ENCODE measurements around the gene GBX2.

The GBX2 gene

DNA sequence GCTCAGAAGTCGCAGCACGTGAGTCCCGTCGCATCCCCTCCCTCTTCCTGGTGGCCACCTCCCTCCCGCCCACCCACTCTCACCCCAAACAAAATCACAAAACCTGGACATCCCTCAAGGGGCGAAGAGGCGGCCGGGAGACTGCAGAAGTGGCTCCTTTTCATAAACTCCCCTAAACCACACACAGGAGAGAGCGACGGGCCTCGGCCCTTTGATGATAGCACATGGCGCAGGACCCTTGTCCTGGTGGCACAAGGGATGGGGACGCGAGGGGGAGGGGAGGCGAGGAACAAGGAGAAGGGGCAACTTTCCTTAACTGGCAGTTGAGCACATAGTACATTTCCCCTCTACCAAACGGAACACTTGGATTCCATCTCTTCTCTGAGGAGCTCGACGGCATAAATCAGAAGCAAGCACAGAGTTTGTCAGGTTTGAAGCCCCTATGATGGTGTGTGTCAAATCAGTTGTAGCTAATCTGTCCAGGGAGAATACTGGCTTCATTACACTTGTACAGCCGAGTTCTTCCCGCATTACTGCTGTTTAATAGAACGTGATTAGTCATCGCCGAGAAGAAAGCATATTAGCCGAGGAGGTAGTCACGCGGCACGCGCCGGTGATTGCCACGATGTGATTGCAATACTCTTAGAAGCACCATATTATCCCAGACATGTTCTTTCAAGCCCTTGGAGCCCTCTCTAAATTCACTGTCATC is 43.8 kb downstream of the GBX2 start:
- CTCF ChIA-PET: no interaction called here
- H3K4me1 ChIP-seq (ENCODE audit: control extremely low read depth in 1 of 4, control insufficient read depth in 4 of 4, insufficient read depth in 4 of 4, low read length in 3 of 4): no peaks in the 10 kb centered on the region
- H3K27ac ChIP-seq (ENCODE audit: insufficient read depth in 1 of 2, low read depth in 1 of 2, low read length in 2 of 2, poor library complexity in 1 of 2, severe bottlenecking in 2 of 2): no peak overlapping the region
- H3K36me3 ChIP-seq (ENCODE audit: control insufficient read depth in 4 of 4, insufficient read depth in 4 of 4, low read length in 3 of 4): no peaks in the 10 kb centered on the region
- H3K4me3 ChIP-seq (ENCODE audit: control insufficient read depth in 1 of 7, extremely low read depth in 1 of 7, insufficient read depth in 4 of 7, low read depth in 2 of 7, low read length in 6 of 7): no peak overlapping the region
- 96% methylated on average over 13 of the region's 30 CpGs for WGBS (ENCODE audit: insufficient coverage)
- POLR2A ChIA-PET: no interaction called here
- no peaks in the 10 kb centered on the region for H3K9me3 ChIP-seq (ENCODE audit: control extremely low read depth in 1 of 5, control insufficient read depth in 4 of 5, insufficient read depth in 2 of 5, low read depth in 1 of 5, low read length in 4 of 5)
- H3K27me3 ChIP-seq (replicated peaks in 2 of 5; ENCODE audit: control insufficient read depth in 4 of 5, insufficient read depth in 5 of 5, low read length in 4 of 5): peaks cover 0 to 19% (median 5%) of the 10 kb centered on the region in 5 experiments
- no peak for DNase-seq

DNA sequence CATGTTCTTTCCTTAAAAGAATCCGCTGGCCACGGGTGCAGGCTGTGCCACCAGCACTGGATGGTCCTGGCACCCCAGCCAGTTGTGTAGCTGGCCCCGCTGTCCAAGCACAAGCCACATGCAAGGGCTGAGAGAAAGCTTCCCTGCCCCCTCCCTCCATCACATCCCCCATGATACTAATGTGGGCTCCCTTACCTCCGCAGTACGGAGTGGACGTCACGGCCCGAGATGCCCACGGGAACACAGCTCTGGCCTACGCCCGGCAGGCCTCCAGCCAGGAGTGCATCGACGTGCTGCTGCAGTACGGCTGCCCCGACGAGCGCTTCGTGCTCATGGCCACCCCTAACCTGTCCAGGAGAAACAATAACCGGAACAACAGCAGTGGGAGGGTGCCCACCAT is 44.5 kb downstream of the GBX2 start:
- Histone ChIP-seq H3K36me3 (ENCODE audit: control insufficient read depth in 4 of 4, insufficient read depth in 4 of 4, low read length in 3 of 4) (no peaks in the 10 kb centered on the region), H3K4me3 (ENCODE audit: control insufficient read depth in 1 of 7, extremely low read depth in 1 of 7, insufficient read depth in 4 of 7, low read depth in 2 of 7, low read length in 6 of 7) (no peak overlapping the region), H3K27me3 (replicated peaks in 2 of 5; ENCODE audit: control insufficient read depth in 4 of 5, insufficient read depth in 5 of 5, low read length in 4 of 5) (peaks cover 0 to 25% (median 11%) of the 10 kb centered on the region in 5 experiments), H3K9me3 (ENCODE audit: control extremely low read depth in 1 of 5, control insufficient read depth in 4 of 5, insufficient read depth in 2 of 5, low read depth in 1 of 5, low read length in 4 of 5) (no peaks in the 10 kb centered on the region), H3K27ac (ENCODE audit: insufficient read depth in 1 of 2, low read depth in 1 of 2, low read length in 2 of 2, poor library complexity in 1 of 2, severe bottlenecking in 2 of 2) (no peak overlapping the region), H3K4me1 (ENCODE audit: control extremely low read depth in 1 of 4, control insufficient read depth in 4 of 4, insufficient read depth in 4 of 4, low read length in 3 of 4) (no peaks in the 10 kb centered on the region)
- POLR2A ChIA-PET: no interaction called here
- no peak for DNase-seq
- CTCF ChIA-PET: no interaction called here
- over 99% methylated on average over 19 of the region's 19 CpGs for WGBS (ENCODE audit: insufficient coverage)

DNA sequence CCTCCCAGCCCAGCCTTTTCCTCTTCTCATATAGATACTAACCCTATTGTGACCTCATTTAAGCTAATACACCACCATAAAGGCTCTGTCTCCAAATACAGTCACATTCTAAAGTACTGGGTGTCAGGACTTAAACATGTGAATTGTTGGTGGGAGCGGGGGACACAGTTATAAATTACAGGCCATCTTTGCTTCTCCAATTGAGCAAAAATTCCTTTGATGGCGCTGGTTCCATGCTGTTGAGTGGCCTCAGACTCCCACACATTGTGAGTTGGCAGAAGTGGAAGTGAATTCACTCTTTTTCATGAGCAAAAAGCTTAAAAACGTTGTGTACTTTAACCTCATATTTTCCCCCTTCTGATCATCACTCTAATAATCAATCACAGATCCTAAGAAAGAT is 46.0 kb downstream of the GBX2 start:
- ChIA-PET POLR2A (no interaction called here), CTCF (no interaction called here)
- H3K9me3 ChIP-seq (ENCODE audit: control extremely low read depth in 1 of 5, control insufficient read depth in 4 of 5, insufficient read depth in 2 of 5, low read depth in 1 of 5, low read length in 4 of 5): no peaks in the 10 kb centered on the region
- H3K27me3 ChIP-seq (replicated peaks in 2 of 5; ENCODE audit: control insufficient read depth in 4 of 5, insufficient read depth in 5 of 5, low read length in 4 of 5): peaks cover 2 to 38% (median 14%) of the 10 kb centered on the region in 5 experiments
- H3K4me1 ChIP-seq (ENCODE audit: control extremely low read depth in 1 of 4, control insufficient read depth in 4 of 4, insufficient read depth in 4 of 4, low read length in 3 of 4): no peaks in the 10 kb centered on the region
- H3K4me3 ChIP-seq (ENCODE audit: control insufficient read depth in 1 of 7, extremely low read depth in 1 of 7, insufficient read depth in 4 of 7, low read depth in 2 of 7, low read length in 6 of 7): no peak overlapping the region
- WGBS (ENCODE audit: insufficient coverage): 100% methylated on average over 1 of the region's 3 CpGs
- no peaks in the 10 kb centered on the region for H3K36me3 ChIP-seq (ENCODE audit: control insufficient read depth in 4 of 4, insufficient read depth in 4 of 4, low read length in 3 of 4)
- no peak for DNase-seq
- H3K27ac ChIP-seq (ENCODE audit: insufficient read depth in 1 of 2, low read depth in 1 of 2, low read length in 2 of 2, poor library complexity in 1 of 2, severe bottlenecking in 2 of 2): no peak overlapping the region

DNA sequence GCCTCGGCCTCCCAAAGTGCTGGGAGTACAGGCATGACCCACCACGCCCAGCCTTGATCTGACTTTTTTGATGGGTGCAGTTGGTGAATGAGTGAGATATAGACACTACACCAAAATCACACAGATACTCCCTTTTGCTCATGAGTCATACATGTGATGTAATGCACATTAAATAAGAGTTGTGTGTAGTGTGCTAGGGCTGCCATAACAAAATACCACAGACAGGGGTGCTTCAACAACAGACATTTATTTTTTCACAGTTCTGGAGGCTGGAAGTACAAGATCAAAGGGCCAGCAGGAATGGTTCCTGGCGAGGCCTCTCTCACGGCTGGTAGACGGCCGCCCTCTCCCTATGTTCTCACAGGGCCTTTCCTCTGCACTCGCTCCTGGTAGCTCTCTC is 46.6 kb downstream of the GBX2 start:
- Histone ChIP-seq H3K4me3 (ENCODE audit: control insufficient read depth in 1 of 7, extremely low read depth in 1 of 7, insufficient read depth in 4 of 7, low read depth in 2 of 7, low read length in 6 of 7) (no peak overlapping the region), H3K4me1 (ENCODE audit: control extremely low read depth in 1 of 4, control insufficient read depth in 4 of 4, insufficient read depth in 4 of 4, low read length in 3 of 4) (no peaks in the 10 kb centered on the region), H3K36me3 (ENCODE audit: control insufficient read depth in 4 of 4, insufficient read depth in 4 of 4, low read length in 3 of 4) (no peaks in the 10 kb centered on the region), H3K27me3 (replicated peaks in 2 of 5; ENCODE audit: control insufficient read depth in 4 of 5, insufficient read depth in 5 of 5, low read length in 4 of 5) (peaks cover 2 to 41% (median 14%) of the 10 kb centered on the region in 5 experiments), H3K9me3 (ENCODE audit: control extremely low read depth in 1 of 5, control insufficient read depth in 4 of 5, insufficient read depth in 2 of 5, low read depth in 1 of 5, low read length in 4 of 5) (no peaks in the 10 kb centered on the region), H3K27ac (ENCODE audit: insufficient read depth in 1 of 2, low read depth in 1 of 2, low read length in 2 of 2, poor library complexity in 1 of 2, severe bottlenecking in 2 of 2) (no peak overlapping the region)
- ChIA-PET POLR2A (no interaction called here), CTCF (no interaction called here)
- 93% methylated on average over 3 of the region's 7 CpGs for WGBS (ENCODE audit: insufficient coverage)
- DNase-seq: no peak

DNA sequence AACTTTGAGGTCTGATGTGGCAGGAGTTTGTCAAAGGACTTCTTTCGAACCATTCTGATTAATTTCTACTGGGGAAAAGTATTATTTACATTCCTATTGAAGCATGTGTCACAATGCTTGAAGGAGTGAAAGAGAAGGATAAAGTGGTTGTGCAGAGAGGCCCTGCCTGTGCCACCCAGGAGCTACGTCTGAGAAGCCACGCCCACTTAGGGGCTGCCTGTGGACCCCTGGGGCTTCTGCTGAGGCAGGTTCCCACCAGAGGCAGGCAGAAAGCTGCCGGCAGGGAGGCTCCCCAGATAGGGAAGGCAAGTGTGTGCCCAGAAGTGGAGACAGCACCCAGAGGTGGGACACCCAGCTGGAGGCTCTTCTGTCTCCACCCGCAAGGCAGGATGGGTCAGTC is 47.4 kb downstream of the GBX2 start:
- ChIA-PET CTCF (no interaction called here), POLR2A (no interaction called here)
- 96% methylated on average over 4 of the region's 5 CpGs for whole genome bisulfite sequencing (ENCODE audit: insufficient coverage)
- Histone ChIP-seq H3K9me3 (ENCODE audit: control extremely low read depth in 1 of 5, control insufficient read depth in 4 of 5, insufficient read depth in 2 of 5, low read depth in 1 of 5, low read length in 4 of 5) (no peaks in the 10 kb centered on the region), H3K4me1 (ENCODE audit: control extremely low read depth in 1 of 4, control insufficient read depth in 4 of 4, insufficient read depth in 4 of 4, low read length in 3 of 4) (no peaks in the 10 kb centered on the region), H3K27ac (ENCODE audit: insufficient read depth in 1 of 2, low read depth in 1 of 2, low read length in 2 of 2, poor library complexity in 1 of 2, severe bottlenecking in 2 of 2) (no peak overlapping the region), H3K27me3 (replicated peaks in 2 of 5; ENCODE audit: control insufficient read depth in 4 of 5, insufficient read depth in 5 of 5, low read length in 4 of 5) (peaks cover 2 to 41% (median 14%) of the 10 kb centered on the region in 5 experiments), H3K4me3 (ENCODE audit: control insufficient read depth in 1 of 7, extremely low read depth in 1 of 7, insufficient read depth in 4 of 7, low read depth in 2 of 7, low read length in 6 of 7) (no peak overlapping the region), H3K36me3 (ENCODE audit: control insufficient read depth in 4 of 4, insufficient read depth in 4 of 4, low read length in 3 of 4) (no peaks in the 10 kb centered on the region)
- DNase-seq: no peak

DNA sequence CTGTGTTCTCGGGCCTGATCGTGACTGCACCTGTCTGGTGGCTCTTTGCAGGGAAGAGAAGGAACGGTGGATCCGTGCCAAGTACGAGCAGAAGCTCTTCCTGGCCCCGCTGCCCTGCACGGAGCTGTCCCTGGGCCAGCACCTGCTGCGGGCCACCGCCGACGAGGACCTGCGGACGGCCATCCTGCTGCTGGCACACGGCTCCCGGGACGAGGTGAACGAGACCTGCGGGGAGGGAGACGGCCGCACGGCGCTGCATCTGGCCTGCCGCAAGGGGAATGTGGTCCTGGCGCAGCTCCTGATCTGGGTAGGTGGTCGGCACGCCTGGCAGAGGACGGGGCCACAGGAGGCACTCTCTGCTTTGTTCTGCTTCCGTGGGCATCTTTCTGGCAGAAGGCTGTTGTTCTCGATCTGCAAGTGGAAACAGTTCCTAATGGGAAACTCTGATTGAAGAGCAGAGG is 48.0 kb downstream of the GBX2 start:
- Histone ChIP-seq H3K9me3 (ENCODE audit: control extremely low read depth in 1 of 5, control insufficient read depth in 4 of 5, insufficient read depth in 2 of 5, low read depth in 1 of 5, low read length in 4 of 5) (no peaks in the 10 kb centered on the region), H3K27me3 (replicated peaks in 2 of 5; ENCODE audit: control insufficient read depth in 4 of 5, insufficient read depth in 5 of 5, low read length in 4 of 5) (peaks cover 2 to 41% (median 17%) of the 10 kb centered on the region in 5 experiments), H3K4me3 (ENCODE audit: control insufficient read depth in 1 of 7, extremely low read depth in 1 of 7, insufficient read depth in 4 of 7, low read depth in 2 of 7, low read length in 6 of 7) (no peak overlapping the region), H3K36me3 (ENCODE audit: control insufficient read depth in 4 of 4, insufficient read depth in 4 of 4, low read length in 3 of 4) (no peaks in the 10 kb centered on the region), H3K27ac (ENCODE audit: insufficient read depth in 1 of 2, low read depth in 1 of 2, low read length in 2 of 2, poor library complexity in 1 of 2, severe bottlenecking in 2 of 2) (no peak overlapping the region), H3K4me1 (ENCODE audit: control extremely low read depth in 1 of 4, control insufficient read depth in 4 of 4, insufficient read depth in 4 of 4, low read length in 3 of 4) (no peaks in the 10 kb centered on the region)
- CTCF ChIA-PET: no interaction called here
- POLR2A ChIA-PET: no interaction called here
- 62% methylated on average over 29 of the region's 29 CpGs for WGBS (ENCODE audit: insufficient coverage)
- no peak for DNase-seq

DNA sequence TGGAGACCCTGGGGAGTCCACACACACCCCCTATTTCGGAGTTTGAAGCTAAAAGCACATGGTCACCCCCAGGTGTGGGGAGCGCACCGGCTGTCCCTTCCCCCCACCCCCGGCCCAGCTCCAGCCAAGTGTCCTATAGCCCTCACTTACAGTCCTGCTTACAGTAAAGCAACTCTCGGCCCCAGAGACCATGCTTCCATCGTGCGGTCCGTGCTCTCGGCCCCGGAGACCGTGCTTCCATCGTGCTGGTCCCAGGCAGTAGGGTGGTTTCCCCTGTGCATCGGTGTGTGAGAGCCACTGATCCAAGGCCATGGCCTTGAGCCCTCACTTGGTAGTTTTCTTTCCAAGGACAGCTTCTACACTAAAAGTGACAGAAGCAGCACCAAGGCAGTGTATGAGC is 48.7 kb downstream of the GBX2 start:
- CTCF ChIA-PET: no interaction called here
- POLR2A ChIA-PET: interaction anchor here (0.6 kb wide), 1 partner anchor 17 kb away, joined by 5 read pairs; no protein-coding TSS in a partner anchor
- WGBS (ENCODE audit: insufficient coverage): 83% methylated on average over 12 of the region's 13 CpGs
- no peaks in the 10 kb centered on the region for H3K36me3 ChIP-seq (ENCODE audit: control insufficient read depth in 4 of 4, insufficient read depth in 4 of 4, low read length in 3 of 4)
- no peak for DNase-seq
- H3K27me3 ChIP-seq (replicated peaks in 2 of 5; ENCODE audit: control insufficient read depth in 4 of 5, insufficient read depth in 5 of 5, low read length in 4 of 5): peaks cover 2 to 45% (median 17%) of the 10 kb centered on the region in 5 experiments
- H3K4me1 ChIP-seq (ENCODE audit: control extremely low read depth in 1 of 4, control insufficient read depth in 4 of 4, insufficient read depth in 4 of 4, low read length in 3 of 4): no peaks in the 10 kb centered on the region
- no peak overlapping the region for H3K27ac ChIP-seq (ENCODE audit: insufficient read depth in 1 of 2, low read depth in 1 of 2, low read length in 2 of 2, poor library complexity in 1 of 2, severe bottlenecking in 2 of 2)
- no peak overlapping the region for H3K4me3 ChIP-seq (ENCODE audit: control insufficient read depth in 1 of 7, extremely low read depth in 1 of 7, insufficient read depth in 4 of 7, low read depth in 2 of 7, low read length in 6 of 7)
- H3K9me3 ChIP-seq (ENCODE audit: control extremely low read depth in 1 of 5, control insufficient read depth in 4 of 5, insufficient read depth in 2 of 5, low read depth in 1 of 5, low read length in 4 of 5): no peaks in the 10 kb centered on the region
